Smooth muscle cell (in vitro differentiated cells): ENCODE results near the gene WARS2. TPM values are rescaled to one million over a fixed set of nuclear protein-coding genes. Genes with fewer than 3 reads are reported as not detected.

Experiments used
- DNase-seq: peaks from one replicate; lab custom pipeline; 2025; ENCODE audit not compliant: unreplicated experiment; lab: John Stamatoyannopoulos, UW
- H2AFZ ChIP-seq: fragments of 200-600 bp; sonication (generic); 2 replicates; pipeline ENCODE4 v1.6.0; 2016; ENCODE audit warnings: antibody characterized with exemption, low read depth, mild to moderate bottlenecking
- H3F3A ChIP-seq: fragments of 200-600 bp; sonication (generic); 2 replicates; pipeline ENCODE4 v1.6.0; 2017; ENCODE audit warnings: antibody characterized with exemption, low read depth
- H3K27ac ChIP-seq: fragments of 200-600 bp; sonication (generic); 2 replicates; pipeline ENCODE4 v1.5.1; 2016; ENCODE audit warnings: low read depth, mild to moderate bottlenecking
- H3K27me3 ChIP-seq: fragments of 200-600 bp; sonication (generic); 2 replicates; pipeline ENCODE4 v1.6.1; 2016; ENCODE audit warnings: low read depth, mild to moderate bottlenecking
- H3K36me3 ChIP-seq: fragments of 200-600 bp; sonication (generic); 2 replicates; pipeline ENCODE4 v1.5.1; 2016; ENCODE audit warnings: low read depth
- H3K4me1 ChIP-seq: fragments of 200-600 bp; sonication (generic); 2 replicates; pipeline ENCODE4 v1.5.1; 2016; ENCODE audit warnings: low read depth
- H3K4me2 ChIP-seq: fragments of 200-600 bp; sonication (generic); 2 replicates; pipeline ENCODE4 v1.6.0; 2016; ENCODE audit warnings: mild to moderate bottlenecking
- H3K4me3 ChIP-seq: fragments of 200-600 bp; sonication (generic); 2 replicates; pipeline ENCODE4 v1.5.1; 2016; ENCODE audit warnings: mild to moderate bottlenecking
- H3K79me2 ChIP-seq: fragments of 200-600 bp; sonication (generic); 2 replicates; pipeline ENCODE4 v1.6.0; 2016; ENCODE audit warnings: low read depth, mild to moderate bottlenecking
- H3K9ac ChIP-seq: fragments of 200-600 bp; sonication (generic); 2 replicates; pipeline ENCODE4 v1.6.0; 2016; ENCODE audit warnings: low read depth
- H3K9me3 ChIP-seq: fragments of 200-600 bp; sonication (generic); replicated peaks from 2 replicates; pipeline ENCODE4 v1.5.1; 2016; ENCODE audit warnings: low read depth
- H4K20me1 ChIP-seq: fragments of 200-600 bp; sonication (generic); 2 replicates; pipeline ENCODE4 v1.6.0; 2016; ENCODE audit warnings: low read depth
- CTCF ChIP-seq: fragments of 200-600 bp; sonication (generic); IDR thresholded peaks from 2 replicates; pipeline ENCODE4 v1.5.1; 2017; ENCODE audit warnings: borderline replicate concordance, mild to moderate bottlenecking, antibody characterized with exemption; ENCODE audit not compliant: insufficient read depth, poor library complexity, severe bottlenecking
- WGBS: methylation state at CpG from one replicate; pipeline ENCODE4 v1.1.7; 2016; ENCODE audit warnings: low lambda C conversion rate; 5-methylcytosine and 5-hydroxymethylcytosine counted together
- polyA plus RNA-seq: library from polyadenylated mRNA; unstranded; fragments of >200 nt; fragmentation: Nextera tagmentation; extraction: Ambion mirVana; gene quantifications from 2 replicates; pipeline ENCODE4 v1.2.1, GENCODE V29; 2016
- total RNA-seq: library from RNA; depleted of rRNA; stranded (reverse); fragments of >200 nt; gene quantifications from 2 replicates; pipeline ENCODE4 v1.2.3, GENCODE V29; 2014

WARS2 gene
- total and polyA plus RNA-seq, 2 experiments from 2014 or later = 5.9 to 9.6 TPM

GRCh38 chr1:119108988-119109387 is 31.5 kb downstream of the WARS2 start:
- DNase-seq = no peak
- Histone ChIP-seq H3F3A (no peaks in the 10 kb centered on the region), H3K4me2 (no peak overlapping the region), H3K27ac (no peak overlapping the region), H3K27me3 (no peaks in the 10 kb centered on the region), H3K36me3 (no peaks in the 10 kb centered on the region), H3K4me1 (no peaks in the 10 kb centered on the region), H3K4me3 (no peak overlapping the region), H2AFZ (no peak overlapping the region), H3K9me3 (no peaks in the 10 kb centered on the region), H3K9ac (no peak overlapping the region), H4K20me1 (no peaks in the 10 kb centered on the region), H3K79me2 (no peaks in the 10 kb centered on the region)
- WGBS = 73% methylated on average over 1 of the region's 1 CpG
- no peak for TF ChIP-seq CTCF

GRCh38 chr1:119103764-119104163 is 36.7 kb downstream of the WARS2 start:
- H3K79me2 ChIP-seq = no peaks in the 10 kb centered on the region
- no peak overlapping the region for H3K27ac ChIP-seq
- TF ChIP-seq CTCF = no peak
- DNase-seq = no peak
- no peaks in the 10 kb centered on the region for H3K9me3 ChIP-seq
- no peaks in the 10 kb centered on the region for H3K36me3 ChIP-seq
- H3K9ac ChIP-seq = no peak overlapping the region
- peaks cover 8% of the 10 kb centered on the region for H3K4me1 ChIP-seq
- H4K20me1 ChIP-seq = no peaks in the 10 kb centered on the region
- 97% methylated on average over 1 of the region's 1 CpG for WGBS
- H3F3A ChIP-seq = no peaks in the 10 kb centered on the region
- H3K4me3 ChIP-seq = no peak overlapping the region
- H3K4me2 ChIP-seq = no peak overlapping the region
- H3K27me3 ChIP-seq = no peaks in the 10 kb centered on the region
- no peak overlapping the region for H2AFZ ChIP-seq

- Histone ChIP-seq H3K4me1 (peaks cover 8% of the 10 kb centered on the region), H3K36me3 (no peaks in the 10 kb centered on the region), H3K9me3 (no peaks in the 10 kb centered on the region), H3K79me2 (no peaks in the 10 kb centered on the region), H3K9ac (no peak overlapping the region), H3K4me2 (no peak overlapping the region), H4K20me1 (no peaks in the 10 kb centered on the region), H3K27ac (no peak overlapping the region), H2AFZ (no peak overlapping the region), H3K27me3 (no peaks in the 10 kb centered on the region), H3K4me3 (no peak overlapping the region), H3F3A (no peaks in the 10 kb centered on the region)
- 54% methylated on average over 7 of the region's 7 CpGs for WGBS
- no peak for DNase-seq
- no peak for TF ChIP-seq CTCF
Observed at GRCh38 chr1:119102051-119102450, 38.4 kb downstream of the WARS2 start.

GRCh38 chr1:119101563-119101962 is 38.9 kb downstream of the WARS2 start:
- 23% methylated on average over 1 of the region's 1 CpG for WGBS
- no peaks in the 10 kb centered on the region for H3K9me3 ChIP-seq
- H3K4me3 ChIP-seq = no peak overlapping the region
- H3K9ac ChIP-seq = no peak overlapping the region
- H3K4me1 ChIP-seq = peaks cover 9% of the 10 kb centered on the region
- no peaks in the 10 kb centered on the region for H3K79me2 ChIP-seq
- no peaks in the 10 kb centered on the region for H3F3A ChIP-seq
- no peak overlapping the region for H2AFZ ChIP-seq
- DNase-seq = no peak
- H3K27me3 ChIP-seq = no peaks in the 10 kb centered on the region
- H3K4me2 ChIP-seq = peak overlapping the region; percentile 62
- H4K20me1 ChIP-seq = peaks cover 3% of the 10 kb centered on the region
- TF ChIP-seq CTCF = no peak
- H3K36me3 ChIP-seq = no peaks in the 10 kb centered on the region
- H3K27ac ChIP-seq = peak overlapping the region; percentile 38
